HEK293 (cell line): Measurements from ENCODE around the gene GAREM1.

ENCODE experiments used
- CTCF ChIA-PET: fragments of 350-600 bp; formaldehyde crosslinking; extraction: SDS; loops from one replicate; lab custom pipeline; 2021; ENCODE audit warnings: antibody characterized with exemption; lab: Yijun Ruan, JAX
- POLR2A ChIA-PET: fragments of 300-600 bp; formaldehyde crosslinking; extraction: SDS; loops from one replicate; lab custom pipeline; 2020; ENCODE audit warnings: antibody characterized with exemption, inconsistent platforms; lab: Yijun Ruan, JAX
- H3K27ac ChIP-seq: fragments of 200-500 bp; sonication (Bioruptor generic); 2 replicates; pipeline ENCODE4 v1.5.1; 2014; ENCODE audit warnings: low read depth, low read length, control low read depth, inconsistent platforms; ENCODE audit errors: extremely low read depth
- H3K36me3 ChIP-seq, 2 experiments: fragments of 200-500 bp in 1 of 2; sonication (Bioruptor generic) in 1 of 2; 1 replicate in 1 of 2; 2 replicates in 1 of 2; pipeline ENCODE4 v1.5.1; 2014 to 2017; ENCODE audit warnings: inconsistent platforms in 2 of 2, low read length in 2 of 2; ENCODE audit not compliant: control insufficient read depth in 2 of 2, insufficient read depth in 1 of 2
- H3K4me1 ChIP-seq: fragments of 200-500 bp; sonication (Bioruptor generic); 2 replicates; pipeline ENCODE4 v1.5.1; 2014; ENCODE audit warnings: mild to moderate bottlenecking, low read length, inconsistent platforms; ENCODE audit not compliant: control insufficient read depth, insufficient read depth
- H3K4me3 ChIP-seq: 2 replicates; pipeline ENCODE4 v1.5.1; 2011; ENCODE audit warnings: low read depth, mild to moderate bottlenecking, control low read depth, low read length, moderate library complexity
- H3K9me3 ChIP-seq: fragments of 200-500 bp; sonication (Bioruptor generic); 2 replicates; pipeline ENCODE4 v1.5.1; 2014; ENCODE audit warnings: low read depth, low read length, inconsistent platforms; ENCODE audit not compliant: control insufficient read depth, insufficient read depth
- HOXD13 ChIP-seq: sonication (generic); formaldehyde crosslinking; IDR thresholded peaks from 2 replicates; pipeline ENCODE4 v1.8.0; 2022; ENCODE audit warnings: missing genetic modification reagents, borderline replicate concordance
- KLF8 ChIP-seq: fragments of 450-650 bp; formaldehyde crosslinking; IDR thresholded peaks from 2 replicates; pipeline ENCODE4 v1.5.1; 2016; ENCODE audit warnings: missing biosample characterization, missing genetic modification characterization
- RBAK ChIP-seq: fragments of 450-650 bp; formaldehyde crosslinking; IDR thresholded peaks from 2 replicates; pipeline ENCODE4 v1.5.1; 2016; ENCODE audit warnings: missing biosample characterization, missing genetic modification characterization
- SALL2 ChIP-seq: fragments of 450-650 bp; formaldehyde crosslinking; IDR thresholded peaks from 2 replicates; pipeline ENCODE4 v1.5.0; 2017; ENCODE audit warnings: missing biosample characterization, mild to moderate bottlenecking, missing genetic modification characterization, borderline replicate concordance
- SCRT1 ChIP-seq: fragments of 450-650 bp; formaldehyde crosslinking; IDR thresholded peaks from 2 replicates; pipeline ENCODE4 v1.5.1; 2016; ENCODE audit warnings: missing biosample characterization, missing genetic modification characterization, borderline replicate concordance
- ZEB2 ChIP-seq: fragments of 450-650 bp; formaldehyde crosslinking; IDR thresholded peaks from 2 replicates; pipeline ENCODE4 v1.5.1; 2016; ENCODE audit warnings: missing biosample characterization, missing genetic modification characterization
- ZNF133 ChIP-seq: fragments of 450-650 bp; formaldehyde crosslinking; IDR thresholded peaks from 2 replicates; pipeline ENCODE4 v1.5.1; 2016; ENCODE audit warnings: missing biosample characterization, missing genetic modification characterization
- ZNF2 ChIP-seq: fragments of 450-650 bp; formaldehyde crosslinking; IDR thresholded peaks from 2 replicates; pipeline ENCODE4 v1.5.1; 2016; ENCODE audit warnings: missing biosample characterization, missing genetic modification characterization
- ZNF239 ChIP-seq: fragments of 450-650 bp; formaldehyde crosslinking; IDR thresholded peaks from 2 replicates; pipeline ENCODE4 v1.5.1; 2016; ENCODE audit warnings: missing biosample characterization, missing genetic modification characterization
- ZNF292 ChIP-seq: fragments of 450-650 bp; formaldehyde crosslinking; IDR thresholded peaks from 2 replicates; pipeline ENCODE4 v1.5.1; 2016; ENCODE audit warnings: low read depth, missing biosample characterization, missing genetic modification characterization, borderline replicate concordance
- ZNF335 ChIP-seq: fragments of 450-650 bp; formaldehyde crosslinking; conservative IDR thresholded peaks from 2 replicates; pipeline ENCODE4 v1.5.1; 2016; ENCODE audit warnings: missing biosample characterization, missing genetic modification characterization
- ZNF354C ChIP-seq: fragments of 450-650 bp; formaldehyde crosslinking; IDR thresholded peaks from 2 replicates; pipeline ENCODE4 v1.5.1; 2016; ENCODE audit warnings: missing biosample characterization, missing genetic modification characterization, low read depth, borderline replicate concordance
- ZNF404 ChIP-seq: fragments of 450-650 bp; formaldehyde crosslinking; IDR thresholded peaks from 2 replicates; pipeline ENCODE4 v1.5.1; 2017; ENCODE audit warnings: missing biosample characterization, missing genetic modification characterization
- ZNF416 ChIP-seq: fragments of 450-650 bp; formaldehyde crosslinking; IDR thresholded peaks from 2 replicates; pipeline ENCODE4 v1.5.1; 2016; ENCODE audit warnings: missing biosample characterization, missing genetic modification characterization
- ZNF501 ChIP-seq: fragments of 450-650 bp; formaldehyde crosslinking; IDR thresholded peaks from 2 replicates; pipeline ENCODE4 v1.5.1; 2016; ENCODE audit warnings: missing biosample characterization, missing genetic modification characterization
- ZNF548 ChIP-seq: fragments of 450-650 bp; formaldehyde crosslinking; IDR thresholded peaks from 2 replicates; pipeline ENCODE4 v1.5.1; 2016; ENCODE audit warnings: missing biosample characterization, missing genetic modification characterization
- ZNF555 ChIP-seq: fragments of 450-650 bp; formaldehyde crosslinking; conservative IDR thresholded peaks from 2 replicates; pipeline ENCODE4 v1.5.1; 2017; ENCODE audit warnings: missing biosample characterization, mild to moderate bottlenecking, missing genetic modification characterization, inconsistent platforms
- ZNF677 ChIP-seq: fragments of 450-650 bp; IDR thresholded peaks from 2 replicates; pipeline ENCODE4 v1.5.0; 2018; ENCODE audit warnings: missing biosample characterization, mild to moderate bottlenecking, missing genetic modification characterization, moderate library complexity
- ZNF707 ChIP-seq: fragments of 450-650 bp; formaldehyde crosslinking; IDR thresholded peaks from 2 replicates; pipeline ENCODE4 v1.5.1; 2016; ENCODE audit warnings: missing biosample characterization, missing genetic modification characterization
- ZNF837 ChIP-seq: fragments of 450-650 bp; formaldehyde crosslinking; IDR thresholded peaks from 2 replicates; pipeline ENCODE4 v1.5.1; 2016; ENCODE audit warnings: missing biosample characterization, missing genetic modification characterization
- TF ChIP-seq, protein P1 (sequence below): fragments of 450-650 bp; IDR thresholded peaks from 2 replicates; pipeline ENCODE4 v1.5.1; 2018; ENCODE audit warnings: missing biosample characterization, missing genetic modification characterization
- TF ChIP-seq, protein P2 (sequence below): fragments of 450-650 bp; formaldehyde crosslinking; IDR thresholded peaks from 2 replicates; pipeline ENCODE4 v1.5.1; 2016; ENCODE audit warnings: missing biosample characterization, missing genetic modification characterization
- TF ChIP-seq, protein P3 (sequence below): fragments of 450-650 bp; formaldehyde crosslinking; IDR thresholded peaks from 2 replicates; pipeline ENCODE4 v1.5.1; 2016; ENCODE audit warnings: missing biosample characterization, missing genetic modification characterization, borderline replicate concordance
- TF ChIP-seq, protein P4 (sequence below): fragments of 450-650 bp; formaldehyde crosslinking; IDR thresholded peaks from 2 replicates; pipeline ENCODE4 v1.5.1; 2017; ENCODE audit warnings: missing biosample characterization, missing genetic modification characterization
- TF ChIP-seq, protein P5 (sequence below): fragments of 450-650 bp; formaldehyde crosslinking; IDR thresholded peaks from 2 replicates; pipeline ENCODE4 v1.5.1; 2016; ENCODE audit warnings: missing biosample characterization, missing genetic modification characterization
- TF ChIP-seq, protein P6 (sequence below): fragments of 450-650 bp; formaldehyde crosslinking; IDR thresholded peaks from 2 replicates; pipeline ENCODE4 v1.5.1; 2016; ENCODE audit warnings: missing biosample characterization, missing genetic modification characterization

The GAREM1 gene

DNA sequence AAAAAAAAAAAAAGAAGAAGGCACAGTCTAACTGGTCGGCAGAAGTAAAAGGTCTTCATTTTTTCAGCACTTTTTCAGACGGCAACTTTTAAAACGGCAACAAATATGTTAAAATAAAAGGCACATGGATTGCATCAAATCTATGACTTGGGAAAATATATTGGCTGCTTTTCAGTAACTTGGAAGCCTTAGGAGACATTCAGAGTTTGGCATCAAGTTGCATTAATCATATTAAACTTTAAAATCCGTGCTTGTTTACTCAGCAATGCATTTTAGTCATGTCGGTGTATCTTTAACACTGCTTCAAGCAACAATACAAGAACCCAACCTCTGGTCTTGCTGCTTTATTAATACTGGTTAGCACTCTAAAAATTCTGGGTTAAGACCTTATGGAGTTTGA, 169.8 kb downstream of the GAREM1 start:
- no peak overlapping the region for H3K4me3 ChIP-seq
- H3K9me3 ChIP-seq: no peaks in the 10 kb centered on the region
- ChIA-PET CTCF (interaction anchor here (0.6 to 3.6 kb wide), 2 partner anchors 11 to 143 kb away, joined by 5 to 17 read pairs; no protein-coding TSS in a partner anchor), POLR2A (no interaction called here)
- no peaks in the 10 kb centered on the region for H3K4me1 ChIP-seq
- TF ChIP-seq RBAK (no peak), ZNF239 (tag by site-specific recombination) (no peak), ZNF555 (tag by site-specific recombination) (no peak), ZNF707 (tag by site-specific recombination) (no peak), ZEB2 (no peak), SALL2 (tag by site-specific recombination) (no peak)
- TF ChIP-seq, protein P1, sequence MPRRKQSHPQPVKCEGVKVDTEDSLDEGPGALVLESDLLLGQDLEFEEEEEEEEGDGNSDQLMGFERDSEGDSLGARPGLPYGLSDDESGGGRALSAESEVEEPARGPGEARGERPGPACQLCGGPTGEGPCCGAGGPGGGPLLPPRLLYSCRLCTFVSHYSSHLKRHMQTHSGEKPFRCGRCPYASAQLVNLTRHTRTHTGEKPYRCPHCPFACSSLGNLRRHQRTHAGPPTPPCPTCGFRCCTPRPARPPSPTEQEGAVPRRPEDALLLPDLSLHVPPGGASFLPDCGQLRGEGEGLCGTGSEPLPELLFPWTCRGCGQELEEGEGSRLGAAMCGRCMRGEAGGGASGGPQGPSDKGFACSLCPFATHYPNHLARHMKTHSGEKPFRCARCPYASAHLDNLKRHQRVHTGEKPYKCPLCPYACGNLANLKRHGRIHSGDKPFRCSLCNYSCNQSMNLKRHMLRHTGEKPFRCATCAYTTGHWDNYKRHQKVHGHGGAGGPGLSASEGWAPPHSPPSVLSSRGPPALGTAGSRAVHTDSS (tag by site-specific recombination): no peak
- TF ChIP-seq, protein P2, sequence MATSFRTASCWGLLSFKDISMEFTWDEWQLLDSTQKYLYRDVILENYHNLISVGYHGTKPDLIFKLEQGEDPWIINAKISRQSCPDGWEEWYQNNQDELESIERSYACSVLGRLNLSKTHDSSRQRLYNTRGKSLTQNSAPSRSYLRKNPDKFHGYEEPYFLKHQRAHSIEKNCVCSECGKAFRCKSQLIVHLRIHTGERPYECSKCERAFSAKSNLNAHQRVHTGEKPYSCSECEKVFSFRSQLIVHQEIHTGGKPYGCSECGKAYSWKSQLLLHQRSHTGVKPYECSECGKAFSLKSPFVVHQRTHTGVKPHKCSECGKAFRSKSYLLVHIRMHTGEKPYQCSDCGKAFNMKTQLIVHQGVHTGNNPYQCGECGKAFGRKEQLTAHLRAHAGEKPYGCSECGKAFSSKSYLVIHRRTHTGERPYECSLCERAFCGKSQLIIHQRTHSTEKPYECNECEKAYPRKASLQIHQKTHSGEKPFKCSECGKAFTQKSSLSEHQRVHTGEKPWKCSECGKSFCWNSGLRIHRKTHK (tag by site-specific recombination): no peak
- no peak overlapping the region for H3K27ac ChIP-seq
- H3K36me3 ChIP-seq: no peaks in the 10 kb centered on the region

DNA sequence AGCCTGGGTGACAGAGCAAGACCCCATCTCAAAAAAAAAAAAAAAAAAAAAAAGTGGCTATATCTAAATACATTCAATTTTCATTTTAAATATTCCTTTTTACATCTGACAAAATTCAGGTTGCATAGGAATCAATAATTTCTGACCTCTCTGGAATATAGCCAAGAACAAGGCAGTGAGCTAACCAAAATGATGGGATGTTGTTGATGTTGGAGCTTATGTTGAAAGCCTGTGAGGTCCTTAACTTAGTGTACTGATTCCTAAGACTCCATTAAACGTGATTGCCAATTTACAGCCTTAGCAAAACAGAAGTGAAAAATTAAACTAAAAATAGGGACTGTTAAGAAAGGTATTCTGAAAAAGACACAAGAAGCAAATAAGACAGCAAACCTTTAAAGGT, 171.2 kb downstream of the GAREM1 start:
- Histone ChIP-seq H3K4me3 (no peak overlapping the region), H3K9me3 (no peaks in the 10 kb centered on the region), H3K36me3 (no peaks in the 10 kb centered on the region), H3K4me1 (no peaks in the 10 kb centered on the region), H3K27ac (no peak overlapping the region)
- CTCF ChIA-PET: interaction anchor here (0.6 to 3.6 kb wide), 4 partner anchors 10 to 1534 kb away, joined by 3 to 17 read pairs (median 4); no protein-coding TSS in a partner anchor
- POLR2A ChIA-PET: interaction anchor here (0.7 kb wide), 1 partner anchor 142 kb away, joined by 6 read pairs; no protein-coding TSS in a partner anchor
- TF ChIP-seq, protein P3, sequence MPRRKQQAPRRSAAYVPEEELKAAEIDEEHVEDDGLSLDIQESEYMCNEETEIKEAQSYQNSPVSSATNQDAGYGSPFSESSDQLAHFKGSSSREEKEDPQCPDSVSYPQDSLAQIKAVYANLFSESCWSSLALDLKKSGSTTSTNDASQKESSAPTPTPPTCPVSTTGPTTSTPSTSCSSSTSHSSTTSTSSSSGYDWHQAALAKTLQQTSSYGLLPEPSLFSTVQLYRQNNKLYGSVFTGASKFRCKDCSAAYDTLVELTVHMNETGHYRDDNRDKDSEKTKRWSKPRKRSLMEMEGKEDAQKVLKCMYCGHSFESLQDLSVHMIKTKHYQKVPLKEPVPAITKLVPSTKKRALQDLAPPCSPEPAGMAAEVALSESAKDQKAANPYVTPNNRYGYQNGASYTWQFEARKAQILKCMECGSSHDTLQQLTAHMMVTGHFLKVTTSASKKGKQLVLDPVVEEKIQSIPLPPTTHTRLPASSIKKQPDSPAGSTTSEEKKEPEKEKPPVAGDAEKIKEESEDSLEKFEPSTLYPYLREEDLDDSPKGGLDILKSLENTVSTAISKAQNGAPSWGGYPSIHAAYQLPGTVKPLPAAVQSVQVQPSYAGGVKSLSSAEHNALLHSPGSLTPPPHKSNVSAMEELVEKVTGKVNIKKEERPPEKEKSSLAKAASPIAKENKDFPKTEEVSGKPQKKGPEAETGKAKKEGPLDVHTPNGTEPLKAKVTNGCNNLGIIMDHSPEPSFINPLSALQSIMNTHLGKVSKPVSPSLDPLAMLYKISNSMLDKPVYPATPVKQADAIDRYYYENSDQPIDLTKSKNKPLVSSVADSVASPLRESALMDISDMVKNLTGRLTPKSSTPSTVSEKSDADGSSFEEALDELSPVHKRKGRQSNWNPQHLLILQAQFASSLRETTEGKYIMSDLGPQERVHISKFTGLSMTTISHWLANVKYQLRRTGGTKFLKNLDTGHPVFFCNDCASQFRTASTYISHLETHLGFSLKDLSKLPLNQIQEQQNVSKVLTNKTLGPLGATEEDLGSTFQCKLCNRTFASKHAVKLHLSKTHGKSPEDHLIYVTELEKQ (tag by site-specific recombination): no peak
- TF ChIP-seq ZNF404 (tag by site-specific recombination): no peak
- TF ChIP-seq ZNF335 (tag by site-specific recombination): no peak
- TF ChIP-seq ZNF677 (tag by site-specific recombination): no peak
- TF ChIP-seq SCRT1 (tag by site-specific recombination): no peak
- no peak for TF ChIP-seq KLF8
- TF ChIP-seq, protein P4, sequence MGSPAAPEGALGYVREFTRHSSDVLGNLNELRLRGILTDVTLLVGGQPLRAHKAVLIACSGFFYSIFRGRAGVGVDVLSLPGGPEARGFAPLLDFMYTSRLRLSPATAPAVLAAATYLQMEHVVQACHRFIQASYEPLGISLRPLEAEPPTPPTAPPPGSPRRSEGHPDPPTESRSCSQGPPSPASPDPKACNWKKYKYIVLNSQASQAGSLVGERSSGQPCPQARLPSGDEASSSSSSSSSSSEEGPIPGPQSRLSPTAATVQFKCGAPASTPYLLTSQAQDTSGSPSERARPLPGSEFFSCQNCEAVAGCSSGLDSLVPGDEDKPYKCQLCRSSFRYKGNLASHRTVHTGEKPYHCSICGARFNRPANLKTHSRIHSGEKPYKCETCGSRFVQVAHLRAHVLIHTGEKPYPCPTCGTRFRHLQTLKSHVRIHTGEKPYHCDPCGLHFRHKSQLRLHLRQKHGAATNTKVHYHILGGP (tag by site-specific recombination): no peak
- TF ChIP-seq HOXD13: no peak
- TF ChIP-seq, protein P5, sequence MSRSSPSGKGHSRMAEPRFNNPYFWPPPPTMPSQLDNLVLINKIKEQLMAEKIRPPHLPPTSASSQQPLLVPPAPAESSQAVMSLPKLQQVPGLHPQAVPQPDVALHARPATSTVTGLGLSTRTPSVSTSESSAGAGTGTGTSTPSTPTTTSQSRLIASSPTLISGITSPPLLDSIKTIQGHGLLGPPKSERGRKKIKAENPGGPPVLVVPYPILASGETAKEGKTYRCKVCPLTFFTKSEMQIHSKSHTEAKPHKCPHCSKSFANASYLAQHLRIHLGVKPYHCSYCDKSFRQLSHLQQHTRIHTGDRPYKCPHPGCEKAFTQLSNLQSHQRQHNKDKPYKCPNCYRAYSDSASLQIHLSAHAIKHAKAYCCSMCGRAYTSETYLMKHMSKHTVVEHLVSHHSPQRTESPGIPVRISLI (tag by site-specific recombination): no peak
- no peak for TF ChIP-seq ZNF2
- TF ChIP-seq ZNF416 (tag by site-specific recombination): no peak
- TF ChIP-seq ZNF354C (tag by site-specific recombination): no peak
- TF ChIP-seq ZNF837 (tag by site-specific recombination): no peak
- no peak for TF ChIP-seq ZNF548 (tag by site-specific recombination)
- TF ChIP-seq ZNF133 (tag by site-specific recombination): no peak
- TF ChIP-seq ZNF292: no peak
- TF ChIP-seq, protein P6, sequence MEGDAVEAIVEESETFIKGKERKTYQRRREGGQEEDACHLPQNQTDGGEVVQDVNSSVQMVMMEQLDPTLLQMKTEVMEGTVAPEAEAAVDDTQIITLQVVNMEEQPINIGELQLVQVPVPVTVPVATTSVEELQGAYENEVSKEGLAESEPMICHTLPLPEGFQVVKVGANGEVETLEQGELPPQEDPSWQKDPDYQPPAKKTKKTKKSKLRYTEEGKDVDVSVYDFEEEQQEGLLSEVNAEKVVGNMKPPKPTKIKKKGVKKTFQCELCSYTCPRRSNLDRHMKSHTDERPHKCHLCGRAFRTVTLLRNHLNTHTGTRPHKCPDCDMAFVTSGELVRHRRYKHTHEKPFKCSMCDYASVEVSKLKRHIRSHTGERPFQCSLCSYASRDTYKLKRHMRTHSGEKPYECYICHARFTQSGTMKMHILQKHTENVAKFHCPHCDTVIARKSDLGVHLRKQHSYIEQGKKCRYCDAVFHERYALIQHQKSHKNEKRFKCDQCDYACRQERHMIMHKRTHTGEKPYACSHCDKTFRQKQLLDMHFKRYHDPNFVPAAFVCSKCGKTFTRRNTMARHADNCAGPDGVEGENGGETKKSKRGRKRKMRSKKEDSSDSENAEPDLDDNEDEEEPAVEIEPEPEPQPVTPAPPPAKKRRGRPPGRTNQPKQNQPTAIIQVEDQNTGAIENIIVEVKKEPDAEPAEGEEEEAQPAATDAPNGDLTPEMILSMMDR (tag by site-specific recombination): no peak
- no peak for TF ChIP-seq ZNF501
